ENCODE data around the gene TNFSF15. TPM values are rescaled to one million over a fixed set of nuclear protein-coding genes. Genes with fewer than 3 reads are reported as not detected.

The TNFSF15 gene
- polyA plus RNA-seq, 1 experiment = 2.8 TPM

- TF ChIP-seq CTCF (IDR thresholded peaks at IDR 0.05; ENCODE audit: low read depth, low read length) = no peak
- DNase-seq (ENCODE audit: low read depth, low spot score) = no peak
- H3K27me3 ChIP-seq (ENCODE audit: control insufficient read depth, insufficient read depth, low read length) = peaks cover 5% of the 10 kb centered on the region
- no peak overlapping the region for H3K27ac ChIP-seq (ENCODE audit: low read depth, low read length)
- H3K4me3 ChIP-seq (ENCODE audit: low read depth, low read length) = no peak overlapping the region
- H3K9me3 ChIP-seq (ENCODE audit: control insufficient read depth, insufficient read depth, low read length) = no peaks in the 10 kb centered on the region
- ChIA-PET POLR2A (no interaction called here), CTCF (no interaction called here)
These were observed 12.3 kb upstream of the TNFSF15 start for GRCh38 chr9:114818178-114818577.

GRCh38 chr9:114813717-114814418 lies 8.0 kb upstream of the TNFSF15 start:
- Histone ChIP-seq H3K4me3 (ENCODE audit: low read depth, low read length) (no peak overlapping the region), H3K27me3 (ENCODE audit: control insufficient read depth, insufficient read depth, low read length) (peaks cover 5% of the 10 kb centered on the region), H3K9me3 (ENCODE audit: control insufficient read depth, insufficient read depth, low read length) (no peaks in the 10 kb centered on the region), H3K27ac (ENCODE audit: low read depth, low read length) (no peak overlapping the region)
- CTCF ChIA-PET = interaction anchor here (0.6 kb wide), 1 partner anchor 63 kb away, joined by 3 read pairs; no protein-coding TSS in a partner anchor
- POLR2A ChIA-PET = no interaction called here
- DNase-seq (ENCODE audit: low read depth, low spot score) = no peak
- no peak for TF ChIP-seq CTCF (IDR thresholded peaks at IDR 0.05; ENCODE audit: low read depth, low read length)

GRCh38 chr9:114811966-114812636 lies 6.3 kb upstream of the TNFSF15 start:
- Histone ChIP-seq H3K27me3 (ENCODE audit: control insufficient read depth, insufficient read depth, low read length) (peaks cover 5% of the 10 kb centered on the region), H3K9me3 (ENCODE audit: control insufficient read depth, insufficient read depth, low read length) (no peaks in the 10 kb centered on the region), H3K27ac (ENCODE audit: low read depth, low read length) (no peak overlapping the region), H3K4me3 (ENCODE audit: low read depth, low read length) (no peak overlapping the region)
- ChIA-PET CTCF (no interaction called here), POLR2A (no interaction called here)
- TF ChIP-seq CTCF (IDR thresholded peaks at IDR 0.05; ENCODE audit: low read depth, low read length) = no peak
- no peak for DNase-seq (ENCODE audit: low read depth, low spot score)

GRCh38 chr9:114811301-114811700 lies 5.5 kb upstream of the TNFSF15 start:
- Histone ChIP-seq H3K27me3 (ENCODE audit: control insufficient read depth, insufficient read depth, low read length) (peaks cover 2% of the 10 kb centered on the region), H3K4me3 (ENCODE audit: low read depth, low read length) (no peak overlapping the region), H3K27ac (ENCODE audit: low read depth, low read length) (no peak overlapping the region), H3K9me3 (ENCODE audit: control insufficient read depth, insufficient read depth, low read length) (no peaks in the 10 kb centered on the region)
- ChIA-PET POLR2A (no interaction called here), CTCF (interaction anchor here (0.7 kb wide), 1 partner anchor 96 kb away, joined by 3 read pairs; no protein-coding TSS in a partner anchor)
- no peak for DNase-seq (ENCODE audit: low read depth, low spot score)
- TF ChIP-seq CTCF (IDR thresholded peaks at IDR 0.05; ENCODE audit: low read depth, low read length) = no peak

- Histone ChIP-seq H3K27me3 (ENCODE audit: control insufficient read depth, insufficient read depth, low read length) (no peaks in the 10 kb centered on the region), H3K4me3 (ENCODE audit: low read depth, low read length) (no peak overlapping the region), H3K27ac (ENCODE audit: low read depth, low read length) (no peak overlapping the region), H3K9me3 (ENCODE audit: control insufficient read depth, insufficient read depth, low read length) (no peaks in the 10 kb centered on the region)
- ChIA-PET POLR2A (no interaction called here), CTCF (no interaction called here)
- DNase-seq (ENCODE audit: low read depth, low spot score) = no peak
- TF ChIP-seq CTCF (IDR thresholded peaks at IDR 0.05; ENCODE audit: low read depth, low read length) = no peak
These were observed 4.8 kb upstream of the TNFSF15 start for GRCh38 chr9:114810614-114811013.
